COLO668 (cell line): ENCODE measurements around the gene NELL2.

Experiments used
- DNase-seq: peaks from one replicate; lab custom pipeline; 2025; ENCODE audit not compliant: unreplicated experiment; lab: John Stamatoyannopoulos, UW

NELL2 gene

GRCh38 chr12:44546060-44546459 is 330.1 kb downstream of the NELL2 start:
- no peak for DNase-seq

DNA sequence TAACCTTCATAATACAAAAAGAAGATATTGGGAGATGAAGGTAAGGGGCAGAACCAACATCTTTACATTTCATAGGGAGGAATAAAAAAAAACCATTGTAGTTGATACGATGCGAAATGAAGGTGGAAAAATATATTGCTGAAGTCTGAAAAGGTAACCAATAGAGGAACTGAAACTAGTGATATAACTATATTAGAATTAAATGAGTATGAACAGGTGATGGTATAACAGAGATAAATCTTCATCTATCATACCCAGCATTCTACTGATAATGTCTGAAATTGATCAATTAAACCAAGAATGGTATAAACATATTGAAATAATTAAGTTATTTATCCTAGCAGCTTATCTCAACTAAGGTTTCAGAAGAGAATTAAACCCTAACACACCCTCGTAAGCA is 332.1 kb downstream of the NELL2 start:
- DNase-seq: no peak

DNA sequence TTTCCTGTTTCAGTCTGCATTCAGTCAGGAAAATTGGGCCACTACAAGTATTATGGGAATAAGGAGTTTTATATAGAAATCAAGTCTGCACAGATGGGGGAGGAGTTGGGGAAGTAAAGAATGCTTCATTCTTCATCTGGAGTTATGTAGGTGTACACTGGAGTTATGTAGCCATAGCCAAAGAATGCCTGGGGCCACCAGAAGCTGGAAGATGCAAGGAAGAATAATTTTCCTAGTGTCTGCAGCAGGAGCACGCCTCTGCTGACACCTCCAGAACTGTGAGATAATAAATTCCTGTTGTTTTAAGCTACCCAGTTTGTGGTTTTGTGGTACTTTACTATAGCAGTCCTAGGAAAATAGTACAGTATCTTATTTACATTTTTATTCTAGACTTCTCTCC is 333.4 kb downstream of the NELL2 start:
- no peak for DNase-seq

GRCh38 chr12:44537354-44537753 is 338.8 kb downstream of the NELL2 start:
- DNase-seq: no peak

DNA sequence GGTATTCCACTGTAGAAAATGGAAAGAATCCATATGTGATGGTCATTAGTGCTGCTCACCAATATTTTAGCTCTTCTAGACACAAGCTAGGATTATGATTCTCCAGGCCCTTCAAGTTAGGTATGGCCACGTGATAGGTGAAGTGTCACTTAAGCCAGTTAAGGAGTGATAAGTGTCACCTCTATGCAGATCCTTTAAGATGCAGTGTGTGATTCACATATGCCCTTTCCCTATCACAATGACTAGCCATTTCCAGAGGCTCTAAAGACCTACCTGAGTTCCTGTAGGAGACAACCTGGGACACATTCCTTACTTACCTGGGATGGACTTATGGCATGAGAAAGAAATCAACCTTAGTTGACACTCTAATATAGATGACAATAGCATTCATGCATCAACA is 343.2 kb downstream of the NELL2 start:
- no peak for DNase-seq

DNA sequence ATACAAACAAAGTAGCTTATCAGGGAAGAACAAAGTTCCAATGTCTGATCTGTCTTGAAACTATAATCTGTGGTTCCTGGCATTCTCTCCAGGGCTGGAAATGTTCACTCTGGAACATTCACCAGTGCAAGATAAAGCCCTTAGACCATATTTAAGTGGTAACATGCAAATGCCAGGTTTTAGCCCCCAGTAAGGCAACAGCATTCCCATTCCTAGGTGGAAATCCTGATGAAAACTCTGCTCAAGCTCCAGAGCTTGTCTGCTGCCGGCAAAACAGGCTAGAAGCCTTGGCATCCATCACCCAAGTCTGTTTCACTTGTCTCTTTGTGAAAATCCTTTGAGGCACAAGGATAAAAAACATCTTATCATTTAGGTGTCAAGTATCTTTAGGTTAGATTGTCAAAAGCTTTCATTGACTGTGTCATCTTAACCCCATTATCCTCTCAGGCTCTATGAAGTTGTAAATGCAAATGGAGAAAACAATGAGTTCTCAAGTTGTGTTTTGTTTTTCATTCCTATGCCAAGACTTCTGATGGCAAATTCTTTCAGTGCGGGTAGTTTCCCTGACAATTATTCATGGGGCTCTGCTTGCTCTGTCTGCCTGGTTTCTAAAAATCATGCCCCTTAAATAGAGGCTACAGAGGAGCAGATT is 344.7 kb downstream of the NELL2 start:
- DNase-seq: no peak

- no peak for DNase-seq
These were observed 349.4 kb downstream of the NELL2 start for GRCh38 chr12:44526655-44527182.

DNA sequence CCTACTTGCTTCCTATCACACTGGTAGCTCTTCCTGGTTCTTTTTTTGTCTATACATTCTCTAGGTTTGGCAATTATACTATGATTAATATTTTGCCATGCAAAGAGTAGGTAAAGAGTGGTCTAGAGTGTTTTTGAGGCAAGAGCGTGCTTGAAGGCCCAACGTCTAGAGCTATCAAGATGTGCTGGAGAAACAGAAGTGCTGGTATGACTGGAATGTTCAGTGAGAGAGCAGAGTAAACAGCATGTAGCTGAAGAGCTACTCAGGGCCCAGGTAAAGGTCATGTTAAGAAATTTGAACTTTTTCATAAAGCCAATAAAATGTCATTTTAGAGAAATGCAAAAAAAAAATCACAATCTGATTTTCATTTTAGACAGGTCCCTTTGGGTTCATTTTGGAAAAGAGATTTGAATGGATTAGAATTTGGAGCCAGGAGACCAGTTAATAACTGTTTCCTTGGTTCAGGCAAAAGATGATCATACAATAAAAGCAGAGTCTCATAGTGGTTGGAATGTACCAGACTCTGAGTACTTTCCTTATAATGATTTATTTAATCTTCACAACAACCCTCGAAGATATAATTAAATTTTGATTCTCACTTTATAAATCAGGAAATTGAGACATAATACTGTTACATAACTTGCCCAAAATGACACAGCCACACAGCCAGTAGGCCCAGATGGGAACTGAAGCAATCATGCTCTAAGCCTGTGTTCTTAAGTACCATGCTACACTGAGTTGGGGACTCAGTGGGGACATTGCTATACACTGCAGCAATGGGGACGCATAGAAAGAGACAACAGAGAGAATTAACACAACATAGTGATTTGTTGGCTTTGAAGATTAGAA is 350.1 kb downstream of the NELL2 start:
- no peak for DNase-seq

DNA sequence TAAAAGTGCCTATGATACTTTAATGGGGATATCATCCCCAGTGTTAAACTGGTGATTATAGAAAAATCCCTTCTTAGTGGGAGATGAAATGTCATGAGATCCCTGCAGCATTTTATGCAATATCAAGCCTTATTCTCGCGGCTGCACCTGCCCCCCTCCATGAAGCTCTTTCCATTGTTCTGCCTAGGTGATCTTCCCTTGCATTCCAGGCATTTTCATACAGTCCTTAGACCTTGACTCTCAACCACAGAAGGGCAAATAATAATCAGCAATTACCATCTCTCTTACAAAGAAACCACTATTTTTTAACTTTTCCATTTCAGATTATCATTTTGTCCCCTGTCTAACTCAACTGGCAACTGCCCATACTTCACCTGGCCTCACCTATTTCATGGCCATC is 352.3 kb downstream of the NELL2 start:
- no peak for DNase-seq

DNA sequence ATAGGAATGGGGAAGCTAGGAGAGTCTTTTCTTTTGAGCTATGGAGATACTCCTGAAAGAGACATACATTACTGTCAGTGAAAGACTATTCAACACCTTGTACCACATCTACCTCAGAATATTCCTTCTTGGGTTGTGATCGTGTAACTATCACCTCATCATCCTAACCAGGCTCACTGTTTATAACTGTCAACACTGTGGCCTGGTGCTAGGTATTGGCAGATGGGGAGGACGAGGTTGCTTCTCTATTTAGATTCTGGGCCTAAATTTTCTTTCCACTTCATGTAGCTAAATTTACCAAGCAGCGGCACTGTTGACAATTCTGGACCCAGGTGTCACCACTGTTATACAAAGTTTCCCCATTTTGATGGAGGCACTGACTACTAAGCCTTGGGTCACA is 354.4 kb downstream of the NELL2 start:
- DNase-seq: no peak

GRCh38 chr12:44519931-44520330 is 356.2 kb downstream of the NELL2 start:
- DNase-seq: no peak

DNA sequence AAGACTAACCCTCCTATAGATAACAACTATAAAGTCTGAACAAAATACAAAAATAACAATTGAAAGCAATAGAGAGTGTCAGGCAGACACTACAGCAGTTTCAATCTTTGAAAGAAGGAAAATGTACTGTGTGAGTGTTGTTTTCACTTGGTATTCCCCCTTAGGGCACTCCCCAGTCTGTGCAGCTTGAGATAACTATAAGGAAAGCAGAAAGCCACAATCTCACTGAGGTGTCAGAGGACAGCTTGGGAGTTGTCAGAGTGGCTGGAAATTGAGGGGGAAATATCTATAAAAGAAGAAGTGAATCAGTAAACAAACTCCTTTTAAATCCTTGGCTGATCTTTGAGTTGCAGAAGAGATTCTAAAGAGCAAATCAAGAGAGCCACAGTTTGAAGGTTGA is 364.8 kb downstream of the NELL2 start:
- DNase-seq: no peak

- no peak for DNase-seq
These were observed 365.6 kb downstream of the NELL2 start for GRCh38 chr12:44510510-44510909.

GRCh38 chr12:44510076-44510475 is 366.0 kb downstream of the NELL2 start:
- DNase-seq: no peak

DNA sequence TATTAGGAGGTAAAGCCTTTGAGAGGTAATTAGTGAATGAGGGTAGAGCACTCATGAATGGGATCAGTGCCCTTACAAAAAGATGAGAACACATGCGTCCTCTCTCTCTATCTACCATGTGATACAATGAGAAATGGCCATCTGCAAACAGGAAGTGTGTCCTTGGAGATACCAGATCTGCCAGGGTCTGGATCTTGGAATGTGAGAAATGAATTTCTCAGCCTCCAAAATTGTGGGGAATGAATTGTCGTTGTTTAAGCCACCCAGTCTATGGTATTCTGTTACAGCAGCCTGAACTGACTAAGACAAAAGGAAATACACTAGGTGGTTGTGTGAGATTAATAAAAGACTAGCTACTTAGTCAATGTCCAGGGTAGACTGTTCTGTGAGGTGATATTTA is 366.6 kb downstream of the NELL2 start:
- no peak for DNase-seq

DNA sequence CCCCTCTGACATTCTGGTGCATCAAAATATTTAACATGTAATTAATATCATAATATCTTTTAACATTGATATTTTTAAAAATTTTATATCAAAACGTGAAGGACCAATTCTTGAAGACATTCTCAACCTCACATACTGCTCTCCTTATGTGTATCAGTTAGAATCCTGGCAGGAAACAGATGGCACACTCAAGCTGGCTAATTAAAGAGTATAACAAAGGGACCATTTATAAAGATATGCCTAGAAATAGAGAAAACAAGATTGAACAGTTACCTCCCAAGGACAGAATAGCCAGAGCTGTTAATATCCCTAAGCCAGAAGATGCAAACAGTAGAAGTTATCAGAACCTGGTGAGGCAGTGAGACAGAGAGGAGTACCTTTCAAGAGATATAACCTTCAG is 368.7 kb downstream of the NELL2 start:
- DNase-seq: no peak

GRCh38 chr12:44504799-44505198 is 371.3 kb downstream of the NELL2 start:
- no peak for DNase-seq

GRCh38 chr12:44503329-44503728 is 372.8 kb downstream of the NELL2 start:
- no peak for DNase-seq

DNA sequence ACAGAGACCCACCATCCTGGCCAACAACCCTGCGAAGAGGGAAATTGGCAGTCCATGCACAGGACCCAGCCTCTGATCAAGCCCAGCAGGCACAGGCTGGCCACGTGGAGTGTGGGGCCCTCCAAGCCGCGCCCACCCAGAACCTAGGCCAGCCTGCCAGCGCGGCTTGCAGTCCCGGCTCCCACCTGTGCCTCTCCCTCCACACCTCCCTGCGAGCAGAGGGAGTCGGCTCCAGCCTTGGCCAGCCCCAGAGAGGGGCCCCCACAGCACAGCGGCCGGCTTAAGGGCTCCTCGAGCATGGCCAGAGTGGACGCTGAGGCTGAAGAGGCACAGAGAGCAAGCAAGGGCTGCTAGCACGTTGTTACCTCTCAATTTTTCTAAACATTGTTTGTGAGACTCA is 373.4 kb downstream of the NELL2 start:
- DNase-seq: no peak

GRCh38 chr12:44500423-44500822 is 375.7 kb downstream of the NELL2 start:
- DNase-seq: no peak

GRCh38 chr12:44497044-44497443 is 379.1 kb downstream of the NELL2 start:
- no peak for DNase-seq

- no peak for DNase-seq
These were observed 385.9 kb downstream of the NELL2 start for GRCh38 chr12:44490181-44490580.
